ENCODE data around the gene GUCY1A1.

The GUCY1A1 gene

GRCh38 chr4:155693015-155693663 lies 26.5 kb downstream of the GUCY1A1 start:
- no peak for DNase-seq

GRCh38 chr4:155694100-155694785 lies 27.6 kb downstream of the GUCY1A1 start:
- no peak for DNase-seq

- no peak for DNase-seq
Measured at GRCh38 chr4:155696226-155696625, 29.6 kb downstream of the GUCY1A1 start.

DNA sequence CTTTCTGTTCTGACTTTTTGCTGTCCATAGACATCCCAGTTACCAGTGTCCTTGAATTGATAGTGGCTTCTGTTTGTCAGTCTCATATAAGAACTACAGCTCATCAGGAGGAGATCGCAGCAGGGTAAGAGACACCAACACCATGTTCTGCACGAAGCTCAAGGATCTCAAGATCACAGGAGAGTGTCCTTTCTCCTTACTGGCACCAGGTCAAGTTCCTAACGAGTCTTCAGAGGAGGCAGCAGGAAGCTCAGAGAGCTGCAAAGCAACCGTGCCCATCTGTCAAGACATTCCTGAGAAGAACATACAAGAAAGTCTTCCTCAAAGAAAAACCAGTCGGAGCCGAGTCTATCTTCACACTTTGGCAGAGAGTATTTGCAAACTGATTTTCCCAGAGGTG lies 30.1 kb downstream of the GUCY1A1 start:
- no peak for DNase-seq

DNA sequence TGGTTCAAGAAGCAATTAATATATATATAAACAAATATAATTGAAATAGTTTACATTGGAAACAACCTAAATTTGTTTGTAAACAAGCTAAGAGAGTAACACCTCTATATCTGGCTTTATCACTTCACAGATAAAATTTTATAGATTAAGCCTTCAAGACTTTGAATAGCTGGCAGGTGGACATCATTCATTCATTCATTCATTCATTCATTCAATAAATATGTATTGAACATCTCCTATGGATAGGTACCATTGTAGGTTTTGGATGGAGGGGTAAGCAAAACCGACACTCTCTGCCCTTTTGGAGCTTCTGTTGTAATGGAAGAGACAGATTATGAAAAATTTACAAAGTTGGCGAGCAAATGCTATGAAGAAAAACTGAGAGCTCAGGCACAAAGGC lies 35.2 kb downstream of the GUCY1A1 start:
- DNase-seq = no peak

GRCh38 chr4:155703486-155704247 lies 37.0 kb downstream of the GUCY1A1 start:
- no peak for DNase-seq

- DNase-seq = no peak
Measured at GRCh38 chr4:155704841-155705404, 38.3 kb downstream of the GUCY1A1 start.

DNA sequence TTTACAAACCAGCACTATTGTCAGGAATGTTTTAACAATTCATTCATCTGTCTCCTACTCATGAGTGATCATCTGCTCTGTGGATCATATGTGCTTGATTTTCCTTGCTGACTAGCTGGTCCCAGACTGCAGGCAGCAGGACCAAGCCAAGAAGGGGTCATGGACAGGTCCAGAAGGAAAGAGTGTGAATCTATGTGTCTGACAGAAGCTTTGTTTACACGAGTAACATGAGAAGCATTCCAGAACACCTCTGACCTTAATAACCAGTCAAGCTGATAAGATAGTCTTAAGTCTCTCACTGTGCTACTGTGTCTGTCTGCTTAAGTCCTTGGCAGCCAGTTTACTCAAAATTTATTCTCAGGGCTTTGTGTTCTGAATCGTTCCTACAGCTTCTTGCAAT lies 39.0 kb downstream of the GUCY1A1 start:
- no peak for DNase-seq

DNA sequence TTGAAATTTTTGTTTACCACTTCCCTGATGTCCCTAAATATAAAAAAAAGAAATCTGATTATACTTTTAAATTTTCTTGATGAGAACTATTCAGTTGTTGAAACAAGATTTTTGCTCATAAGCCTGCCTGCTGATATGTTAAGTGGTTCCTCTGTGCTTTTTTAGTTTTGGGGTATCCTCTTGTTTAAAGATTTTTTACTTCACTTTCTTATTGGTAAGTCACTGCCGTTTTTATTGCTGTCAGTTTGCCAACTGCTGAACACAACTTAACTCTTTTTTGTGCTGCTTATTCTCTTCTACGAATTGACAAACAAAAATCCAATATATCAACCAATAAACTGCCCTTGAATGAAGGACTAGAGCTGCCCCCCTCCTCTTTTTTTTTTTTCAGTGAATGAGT lies 39.5 kb downstream of the GUCY1A1 start:
- no peak for DNase-seq

- DNase-seq = no peak
Measured at GRCh38 chr4:155707251-155707650, 40.6 kb downstream of the GUCY1A1 start.

- DNase-seq = no peak
Measured at GRCh38 chr4:155708782-155709181, 42.1 kb downstream of the GUCY1A1 start.

DNA sequence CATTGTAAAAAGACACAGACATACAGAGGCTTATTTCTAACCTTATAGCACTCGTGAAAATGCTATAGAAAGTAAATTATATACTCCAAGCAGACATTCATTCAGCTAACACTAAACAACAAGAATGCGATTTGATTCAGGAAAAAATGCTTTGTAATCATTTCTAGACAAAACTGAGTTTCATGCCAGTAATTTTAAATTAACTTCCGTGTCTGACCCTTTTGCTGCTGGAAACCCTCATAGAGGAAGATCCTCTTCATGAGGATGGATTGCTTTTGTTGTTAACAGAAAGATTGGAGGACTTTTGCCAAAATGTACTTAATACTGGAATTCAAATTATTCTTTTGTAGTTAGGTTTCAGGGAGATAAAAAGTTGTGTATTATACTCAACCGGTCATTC lies 43.3 kb downstream of the GUCY1A1 start:
- DNase-seq = no peak

DNA sequence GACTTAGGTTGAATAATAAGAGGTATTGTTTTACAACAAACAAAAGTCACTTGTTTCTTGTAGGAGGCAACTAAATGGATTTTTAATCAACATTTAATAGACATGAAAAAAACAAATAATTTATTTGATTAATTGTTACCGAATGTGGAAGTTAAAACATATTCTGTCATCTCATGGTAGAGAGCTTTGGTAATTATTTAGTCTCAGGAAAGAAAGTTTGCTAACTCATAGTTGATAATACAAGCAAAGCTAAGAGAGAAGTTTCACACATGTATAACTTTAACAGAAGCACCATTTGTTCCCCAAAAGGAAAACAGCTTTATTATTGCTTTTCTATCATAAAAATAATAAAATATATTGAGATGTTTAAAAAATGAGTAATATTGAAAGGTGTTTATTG lies 44.9 kb downstream of the GUCY1A1 start:
- DNase-seq = no peak

DNA sequence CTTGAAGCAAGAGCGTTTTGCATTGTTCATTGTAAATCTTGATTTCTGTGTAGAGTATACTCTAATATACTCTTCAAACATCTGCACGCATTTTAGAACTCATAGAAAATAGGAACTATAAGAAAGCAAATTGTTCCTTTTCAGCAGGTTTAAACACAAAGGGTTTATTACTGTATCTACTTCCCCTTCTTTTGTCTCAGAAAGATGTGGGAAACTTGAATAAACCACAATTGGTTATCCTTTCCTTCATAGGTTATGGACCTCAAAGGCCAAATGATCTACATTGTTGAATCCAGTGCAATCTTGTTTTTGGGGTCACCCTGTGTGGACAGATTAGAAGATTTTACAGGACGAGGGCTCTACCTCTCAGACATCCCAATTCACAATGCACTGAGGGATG lies 46.2 kb downstream of the GUCY1A1 start:
- no peak for DNase-seq

- DNase-seq = no peak
Measured at GRCh38 chr4:155713911-155714310, 47.3 kb downstream of the GUCY1A1 start.

DNA sequence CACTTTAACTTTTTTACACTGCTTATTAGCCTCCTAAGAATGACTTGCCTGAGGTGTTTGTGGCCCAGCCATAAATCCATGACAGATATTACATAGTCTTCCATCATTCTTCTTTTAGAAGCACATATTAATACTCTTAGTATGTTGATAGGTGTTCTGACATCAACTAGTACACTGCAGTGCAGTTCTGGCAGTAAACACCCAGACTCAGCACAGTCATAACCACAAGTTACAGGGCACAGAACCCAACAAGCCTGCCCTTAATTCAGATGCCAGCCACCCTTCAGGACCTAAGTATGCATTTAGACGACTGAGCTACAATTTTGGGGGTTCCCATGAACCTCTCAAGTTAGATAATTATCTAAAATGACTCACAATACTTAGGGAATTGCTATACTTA lies 55.7 kb downstream of the GUCY1A1 start:
- no peak for DNase-seq

GRCh38 chr4:155722816-155723499 lies 56.3 kb downstream of the GUCY1A1 start:
- DNase-seq = no peak

DNA sequence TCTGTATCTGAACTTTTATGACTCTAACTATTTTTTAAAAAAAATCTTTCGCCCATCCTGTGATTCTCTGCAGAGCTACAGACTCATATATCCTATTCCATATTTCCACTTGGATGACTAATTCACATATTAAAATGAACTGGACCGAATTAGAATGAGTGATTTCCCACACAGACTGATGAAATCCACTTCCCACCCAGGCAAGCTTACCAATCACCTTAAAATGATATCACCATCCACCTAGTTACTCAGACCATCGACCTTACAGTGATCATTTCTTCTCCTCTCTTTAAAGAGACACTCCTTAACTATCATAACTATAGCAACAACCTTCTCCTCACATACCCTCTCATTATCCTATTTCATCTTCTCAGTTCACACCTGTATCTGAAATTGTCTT lies 58.1 kb downstream of the GUCY1A1 start:
- DNase-seq = no peak

- DNase-seq = no peak
Measured at GRCh38 chr4:155734065-155734464, 67.4 kb downstream of the GUCY1A1 start.

DNA sequence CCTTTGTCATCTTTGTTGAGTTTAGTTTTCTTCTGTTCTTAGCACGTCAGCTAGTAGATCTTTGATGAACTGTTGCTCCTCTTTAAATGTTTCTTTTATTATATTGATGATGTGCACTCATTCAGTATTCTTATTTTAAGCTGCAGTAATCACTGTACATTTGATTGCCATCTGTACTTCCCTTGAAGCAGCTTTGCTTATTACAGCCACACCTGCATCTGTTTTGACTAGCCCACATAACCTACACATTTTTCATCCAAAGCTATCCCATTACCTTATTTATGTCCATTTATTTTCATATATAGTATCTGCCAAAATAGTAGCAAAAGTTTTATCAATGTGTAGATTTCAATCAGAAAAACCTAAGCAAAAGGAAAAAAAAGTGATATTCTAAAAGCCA lies 68.3 kb downstream of the GUCY1A1 start:
- no peak for DNase-seq

DNA sequence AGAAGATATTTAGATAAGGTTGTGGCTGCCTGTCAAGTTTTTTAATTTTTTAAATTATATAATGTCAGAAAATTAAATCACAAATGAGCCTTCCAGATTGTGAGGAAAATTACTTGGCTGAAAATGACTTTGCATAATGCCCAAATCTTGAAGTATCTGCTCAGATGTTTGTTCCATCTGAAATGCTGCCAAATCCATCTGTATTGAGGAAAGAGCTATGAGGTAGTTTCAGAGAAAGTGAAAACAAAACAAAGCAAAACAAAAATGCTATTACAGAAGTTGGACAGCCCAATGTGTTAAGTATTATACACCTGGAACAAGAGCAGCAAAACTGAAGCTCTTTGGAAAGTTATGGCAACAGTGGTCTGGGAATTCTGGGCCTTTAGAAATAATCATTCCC lies 68.8 kb downstream of the GUCY1A1 start:
- no peak for DNase-seq

GRCh38 chr4:155738548-155738947 lies 71.9 kb downstream of the GUCY1A1 start:
- DNase-seq = no peak

GRCh38 chr4:155741546-155741945 lies 74.9 kb downstream of the GUCY1A1 start:
- DNase-seq = no peak

All from CD4-positive, alpha-beta T cell treated with Interleukin-17A for 4 hours (primary cell).